Stimulated activated CD4-positive, alpha-beta T cell treated with anti-CD3 and anti-CD28 coated beads, Interleukin-1b, Interleukin-23, amount 100 ng/mL, for 48 hours (primary cell): ENCODE data around the gene RPL29.

Experiments
- DNase-seq: peaks from one replicate; pipeline ENCODE4 v3.0.0-alpha.2; 2020

Gene RPL29

DNA sequence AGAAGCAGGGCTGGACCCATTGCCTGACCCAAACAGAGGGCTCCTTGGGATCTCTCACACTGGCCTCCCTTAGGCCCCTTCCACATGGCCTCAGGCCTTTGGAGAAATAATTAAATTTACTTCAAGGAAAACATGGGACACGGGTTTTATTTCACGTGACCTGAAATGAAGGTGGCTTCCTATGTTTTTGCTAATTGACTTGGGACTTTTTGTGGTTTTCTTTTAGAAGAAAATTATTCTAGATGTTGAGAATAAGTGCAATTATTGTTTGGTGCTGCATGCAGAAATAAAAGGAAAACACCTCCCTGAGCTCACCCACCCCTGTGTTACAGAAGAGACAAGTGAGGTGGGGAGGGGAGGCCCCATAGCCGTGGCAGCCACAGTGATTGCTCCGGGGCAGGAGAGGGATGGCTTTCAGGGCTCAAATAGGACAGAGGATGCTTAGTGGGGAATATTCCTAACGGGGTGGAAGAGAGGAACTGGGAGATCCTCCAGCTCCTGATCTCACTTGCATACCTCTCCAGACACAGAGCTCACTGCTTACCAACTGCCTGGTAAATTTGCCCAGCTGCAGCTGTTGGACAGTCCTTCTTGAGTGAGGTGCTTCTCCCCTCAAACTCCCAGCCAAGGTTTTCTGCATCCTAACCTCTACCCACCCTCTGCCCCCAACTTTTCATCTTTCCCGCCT, 29.2 kb upstream of the RPL29 start:
- DNase-seq = no peak

DNA sequence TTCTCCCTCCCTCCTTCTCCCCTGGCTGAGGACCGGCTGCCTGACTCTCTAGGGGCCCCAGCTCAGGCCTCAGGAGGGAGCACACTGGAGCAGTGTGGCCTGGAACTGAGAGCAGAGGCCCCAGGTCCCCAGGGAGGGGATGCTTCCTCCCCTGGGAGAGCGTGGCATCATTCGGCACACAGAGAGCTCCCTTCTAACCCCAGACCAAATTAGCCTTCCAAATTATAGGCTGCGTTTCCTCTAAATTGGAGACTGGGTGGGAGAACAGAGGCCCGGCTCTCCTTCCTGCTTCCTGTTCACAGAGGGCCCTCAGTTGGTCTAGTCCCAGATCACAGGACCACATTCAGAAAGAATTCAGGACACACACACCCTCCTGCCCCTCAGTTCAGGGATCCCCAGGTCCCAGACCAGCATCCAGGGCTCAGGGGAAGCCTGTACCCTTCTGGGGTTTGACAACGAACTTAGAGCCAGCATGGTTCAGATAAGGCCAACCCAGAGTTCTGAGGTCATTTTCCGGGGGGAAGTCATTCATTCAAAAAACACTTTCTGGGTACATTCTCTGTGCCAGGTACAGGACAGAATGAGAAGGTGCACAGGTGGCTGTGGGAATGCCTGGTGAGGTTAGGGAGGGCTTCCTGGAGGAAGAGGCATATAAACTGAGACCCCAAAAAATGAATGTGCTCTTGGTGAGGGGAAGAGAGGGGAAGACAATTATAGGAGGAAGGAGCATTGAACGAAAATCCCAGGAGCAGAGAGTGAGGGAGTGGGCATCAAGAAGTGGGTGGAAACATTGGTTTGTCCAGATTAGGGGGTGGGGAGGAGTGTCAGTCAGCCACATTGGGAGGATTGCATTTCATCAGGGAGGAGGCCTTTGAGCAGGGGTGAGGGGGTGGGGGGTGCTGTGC, 28.4 kb upstream of the RPL29 start:
- no peak for DNase-seq

DNA sequence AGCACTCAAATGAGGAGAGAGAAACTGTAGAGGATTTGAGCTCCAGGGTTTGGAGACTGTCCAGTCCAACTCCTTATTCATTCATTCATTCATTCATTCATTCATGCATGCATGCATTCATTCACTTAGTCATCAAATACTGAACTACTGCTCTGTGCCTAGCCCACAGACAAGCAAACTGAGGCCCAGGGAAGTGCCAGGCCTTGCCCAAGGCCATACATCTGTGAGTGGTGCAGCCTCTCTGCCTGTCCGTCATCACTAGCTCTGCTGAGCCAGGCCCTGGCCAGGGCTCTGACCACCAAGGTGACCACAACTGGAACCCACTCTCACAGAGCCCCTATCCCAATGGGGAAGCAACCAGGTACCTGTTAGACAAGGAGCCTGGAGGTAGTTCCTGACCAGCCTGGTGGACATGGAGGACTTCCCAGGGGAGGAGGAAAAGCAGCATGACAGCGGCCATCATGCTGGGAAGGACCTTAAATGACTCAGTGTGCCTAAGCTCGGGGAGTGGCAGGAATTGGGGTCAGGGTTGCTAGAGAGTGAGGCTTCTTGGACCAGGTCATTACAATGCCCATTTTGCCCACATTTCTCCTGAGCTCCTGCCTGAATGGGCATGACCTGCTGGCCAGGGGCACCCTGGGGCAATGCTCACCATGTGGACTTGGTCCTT, 27.5 kb upstream of the RPL29 start:
- no peak for DNase-seq

DNA sequence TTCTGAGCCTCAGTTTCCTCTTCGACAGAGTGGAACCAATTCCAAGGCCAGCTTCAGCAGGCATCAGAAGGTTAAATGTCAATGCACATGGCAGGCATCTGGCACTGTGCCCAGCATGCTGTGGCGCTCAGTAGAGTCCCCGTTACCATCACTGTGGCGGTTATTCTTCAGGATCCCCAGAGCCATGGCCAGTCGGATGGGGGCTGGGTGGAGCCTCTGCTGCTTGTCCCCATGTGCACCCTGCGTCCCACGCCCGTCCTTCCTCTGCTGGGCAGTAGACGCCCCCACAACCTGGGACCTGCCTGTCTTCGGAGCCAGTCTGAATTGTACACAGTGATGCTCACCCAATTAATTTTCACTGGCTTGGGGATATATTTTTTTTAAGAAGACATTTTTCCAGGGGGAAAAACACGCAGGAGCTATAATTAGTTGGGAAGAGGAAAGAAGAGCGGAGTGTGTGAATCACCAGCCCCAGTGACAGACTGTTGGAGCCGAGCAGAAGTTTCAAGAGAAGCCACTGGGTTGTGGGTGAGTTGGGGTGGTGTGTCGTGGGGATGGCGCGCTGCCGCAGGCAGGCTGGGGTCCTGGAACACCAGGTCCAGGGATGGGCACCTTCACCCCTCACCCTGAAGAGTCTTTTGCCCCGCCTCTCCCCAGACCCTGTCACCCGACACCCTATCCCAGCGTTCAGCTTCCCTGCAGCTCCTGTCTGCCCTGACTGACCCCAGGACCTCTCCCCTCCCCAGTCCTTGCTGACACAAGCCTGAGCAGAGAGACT, 26.8 kb upstream of the RPL29 start:
- DNase-seq = no peak

DNA sequence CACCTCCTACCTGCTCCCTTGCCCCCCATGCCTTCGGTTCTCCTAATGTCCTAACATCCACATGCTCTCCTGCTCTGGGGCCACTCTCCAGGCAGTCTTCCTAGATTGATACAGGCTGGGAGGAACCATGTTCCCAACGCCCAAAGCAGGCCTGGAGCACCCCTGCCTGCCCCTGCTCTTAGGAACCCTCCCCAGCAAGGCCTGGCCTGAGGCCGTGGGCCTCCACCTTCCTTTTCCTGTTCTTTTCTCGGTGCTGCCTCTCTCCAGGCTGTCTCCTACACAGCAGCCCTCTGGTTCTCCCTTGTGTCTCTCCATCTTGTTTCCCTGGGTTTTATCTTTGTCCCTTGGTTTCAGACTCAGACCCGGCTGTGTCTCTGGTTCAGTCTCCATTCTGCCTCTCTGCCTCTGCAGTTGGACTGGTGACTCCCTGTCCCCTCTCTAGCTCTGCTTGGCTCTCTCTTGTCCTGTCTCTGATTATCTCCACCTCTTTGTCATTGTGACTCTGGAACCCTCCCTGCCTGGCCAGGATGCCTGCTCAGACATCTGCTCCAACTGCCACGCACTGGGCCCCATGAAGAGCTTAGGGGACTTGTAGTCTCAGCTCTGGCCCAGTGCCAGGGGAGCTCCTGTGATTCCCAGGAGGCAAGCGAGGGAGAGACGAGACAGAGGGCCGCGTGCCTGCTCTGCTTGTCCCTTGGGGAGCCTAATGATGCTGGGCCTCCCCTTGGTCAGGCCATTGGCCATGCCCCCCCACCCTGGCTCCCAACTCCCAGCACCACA, 26.0 kb upstream of the RPL29 start:
- DNase-seq = no peak

DNA sequence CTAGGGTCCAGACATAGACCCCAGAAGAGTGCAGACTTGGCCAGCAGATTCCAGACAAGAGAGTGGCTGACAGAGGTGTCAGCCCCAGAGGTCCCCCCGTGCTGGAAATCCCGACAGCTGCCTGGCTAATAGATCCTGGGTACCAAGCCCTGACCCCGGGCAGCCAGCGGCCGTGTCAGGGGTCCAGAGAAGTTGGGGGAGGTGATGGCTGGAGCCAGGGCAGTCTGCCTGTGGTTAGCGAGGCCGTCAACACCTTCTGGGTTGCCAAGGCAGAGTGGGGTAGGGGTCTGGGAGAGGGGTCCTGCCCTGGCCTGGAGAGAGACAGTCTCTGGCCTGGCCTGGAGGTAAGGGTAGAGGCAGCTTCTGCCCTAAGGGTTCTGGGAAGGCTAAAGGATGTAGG, 25.1 kb upstream of the RPL29 start:
- no peak for DNase-seq

DNA sequence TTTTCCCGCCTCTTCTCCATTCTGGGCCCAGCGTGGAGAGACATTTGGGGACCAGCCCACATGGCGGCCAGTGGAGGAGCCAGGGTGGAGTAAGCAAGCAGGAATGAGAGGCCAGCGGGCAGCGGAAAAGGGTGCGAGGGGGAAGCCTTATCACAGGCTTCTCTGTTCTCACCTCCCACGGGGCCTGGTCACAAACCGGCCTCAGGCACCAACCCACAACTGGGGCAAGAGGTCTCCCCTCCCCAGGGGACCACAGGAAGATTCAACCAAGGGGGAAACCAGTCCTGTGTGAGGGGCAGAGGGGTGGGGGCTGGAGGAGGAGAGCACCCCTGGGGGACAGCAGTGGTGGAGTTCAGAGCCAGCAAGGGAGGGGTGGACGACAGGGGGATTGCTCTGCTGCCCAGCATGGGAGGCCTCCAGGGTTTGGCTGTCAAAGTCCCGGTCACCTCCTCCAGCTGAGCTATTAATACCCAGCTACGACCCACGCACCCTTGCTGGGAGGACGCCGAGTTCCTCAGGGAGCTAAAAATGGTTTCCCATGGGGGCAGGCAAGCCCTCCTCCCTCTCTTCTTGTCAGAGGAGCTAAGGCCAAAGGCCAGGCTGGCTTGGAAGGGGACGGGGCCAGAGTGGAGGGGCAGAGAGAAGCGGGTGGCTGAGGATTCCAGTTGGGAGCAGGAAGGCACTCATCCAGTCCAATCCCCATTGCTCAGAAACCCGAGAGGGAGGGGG, 23.8 kb upstream of the RPL29 start:
- no peak for DNase-seq

DNA sequence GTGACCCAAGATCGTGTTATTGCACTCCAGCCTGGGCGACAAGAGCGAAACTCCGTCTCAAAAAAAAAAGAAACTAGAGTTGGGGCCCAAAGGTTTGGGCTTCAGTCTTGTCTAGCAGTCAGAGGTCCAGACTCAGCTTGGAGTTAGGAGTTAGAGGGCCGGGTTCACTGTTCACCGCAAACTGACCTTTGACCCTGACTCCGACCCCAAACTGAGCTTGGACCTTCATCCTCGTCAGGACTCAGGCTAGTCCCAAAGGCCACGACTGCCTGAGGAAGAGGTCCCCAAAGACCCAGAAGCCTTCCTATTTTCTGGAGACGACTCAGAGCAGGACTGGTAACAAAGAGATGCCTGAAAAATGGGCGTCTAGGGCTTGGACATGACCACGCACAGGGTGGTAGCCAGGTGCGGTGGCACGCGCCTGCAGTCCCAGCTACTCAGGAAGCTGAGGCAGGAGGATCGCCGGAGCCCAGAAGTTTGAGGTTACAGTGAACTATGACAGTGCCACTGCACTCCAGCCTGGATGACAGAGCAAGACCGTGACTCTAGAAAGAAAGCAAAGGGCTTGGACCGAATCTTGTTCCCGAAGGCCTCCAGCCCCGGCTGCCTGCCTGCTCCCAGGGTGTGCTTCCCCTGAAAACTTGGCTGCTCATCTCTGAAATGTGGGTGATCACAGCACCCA, 22.8 kb upstream of the RPL29 start:
- no peak for DNase-seq

DNA sequence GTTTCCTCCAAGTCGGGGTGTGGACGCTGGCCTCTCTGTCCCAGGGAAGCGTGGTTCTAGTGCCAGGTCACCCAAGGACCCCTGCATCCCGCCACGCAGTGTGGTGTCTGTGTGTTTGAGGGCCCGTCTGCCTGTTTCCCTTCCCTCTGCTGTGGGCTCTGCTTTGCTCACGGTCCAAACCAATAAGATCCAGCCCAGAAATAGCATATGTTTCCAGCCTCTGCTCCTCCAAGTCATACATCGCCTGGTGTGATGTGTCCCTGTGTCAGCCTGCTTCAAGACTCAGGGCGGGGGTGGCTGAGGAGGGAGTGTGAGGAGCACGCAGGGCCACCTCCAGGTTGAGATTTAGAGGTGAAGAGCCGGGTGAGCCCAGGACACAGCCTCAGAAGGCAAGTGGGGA, 21.9 kb upstream of the RPL29 start:
- DNase-seq = no peak

DNA sequence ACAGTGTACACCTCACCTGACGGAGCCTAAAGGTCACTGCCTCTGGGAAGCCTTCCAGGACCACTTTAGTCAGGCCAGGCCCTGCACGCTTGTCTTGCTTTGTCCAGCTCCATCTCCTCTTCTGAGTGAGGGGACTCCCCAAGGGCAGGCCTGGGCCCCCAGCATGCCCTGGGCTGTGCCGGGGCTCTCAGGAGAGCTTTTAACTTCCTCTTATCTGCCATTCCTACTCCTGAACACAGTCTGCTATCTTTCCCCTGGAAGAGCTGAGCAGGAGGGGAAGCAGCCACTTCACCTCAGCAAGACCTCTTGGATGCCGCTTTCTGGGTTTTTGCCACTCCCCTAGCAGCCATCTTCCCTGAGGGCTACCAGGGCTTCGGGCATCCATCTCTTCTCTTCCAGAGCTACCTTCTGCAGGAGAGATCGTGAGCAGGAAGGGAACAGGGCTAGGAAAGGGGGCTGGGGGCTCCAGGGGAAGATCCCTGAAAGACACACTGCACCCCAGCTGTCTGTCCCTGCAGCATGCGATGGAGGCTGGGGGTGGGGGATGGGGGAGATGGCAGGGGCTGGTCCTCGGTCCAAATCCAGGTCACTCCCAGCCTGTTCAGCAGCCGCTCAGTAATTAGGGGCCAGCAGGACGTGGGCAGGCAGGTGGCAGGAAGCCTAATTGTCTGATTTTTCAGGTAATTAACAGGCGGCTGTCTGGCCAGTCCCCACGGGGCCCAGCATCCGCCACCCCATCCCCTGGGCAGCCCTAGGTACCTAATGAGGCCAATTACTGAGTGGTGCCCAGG, 19.9 kb upstream of the RPL29 start:
- no peak for DNase-seq

DNA sequence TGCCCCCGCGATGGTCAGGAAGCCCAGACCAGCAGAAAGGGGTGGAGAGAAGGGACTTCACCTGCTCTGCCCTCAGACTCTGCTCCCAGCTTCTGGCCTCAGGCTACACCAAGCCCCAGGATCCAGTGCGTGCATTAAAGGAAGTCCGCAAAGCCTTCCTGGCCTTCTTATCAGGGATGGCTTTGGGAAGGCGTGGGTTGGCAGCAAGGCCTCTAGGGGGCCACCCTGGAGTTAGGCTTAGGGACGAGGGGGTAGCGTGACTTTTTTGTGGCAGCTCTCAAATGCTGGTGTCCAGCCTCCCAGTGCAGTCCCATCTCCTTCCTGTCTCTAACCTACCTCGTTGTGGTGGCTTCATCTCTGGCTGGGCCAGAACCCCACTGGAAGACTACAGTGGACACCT, 18.9 kb upstream of the RPL29 start:
- no peak for DNase-seq

DNA sequence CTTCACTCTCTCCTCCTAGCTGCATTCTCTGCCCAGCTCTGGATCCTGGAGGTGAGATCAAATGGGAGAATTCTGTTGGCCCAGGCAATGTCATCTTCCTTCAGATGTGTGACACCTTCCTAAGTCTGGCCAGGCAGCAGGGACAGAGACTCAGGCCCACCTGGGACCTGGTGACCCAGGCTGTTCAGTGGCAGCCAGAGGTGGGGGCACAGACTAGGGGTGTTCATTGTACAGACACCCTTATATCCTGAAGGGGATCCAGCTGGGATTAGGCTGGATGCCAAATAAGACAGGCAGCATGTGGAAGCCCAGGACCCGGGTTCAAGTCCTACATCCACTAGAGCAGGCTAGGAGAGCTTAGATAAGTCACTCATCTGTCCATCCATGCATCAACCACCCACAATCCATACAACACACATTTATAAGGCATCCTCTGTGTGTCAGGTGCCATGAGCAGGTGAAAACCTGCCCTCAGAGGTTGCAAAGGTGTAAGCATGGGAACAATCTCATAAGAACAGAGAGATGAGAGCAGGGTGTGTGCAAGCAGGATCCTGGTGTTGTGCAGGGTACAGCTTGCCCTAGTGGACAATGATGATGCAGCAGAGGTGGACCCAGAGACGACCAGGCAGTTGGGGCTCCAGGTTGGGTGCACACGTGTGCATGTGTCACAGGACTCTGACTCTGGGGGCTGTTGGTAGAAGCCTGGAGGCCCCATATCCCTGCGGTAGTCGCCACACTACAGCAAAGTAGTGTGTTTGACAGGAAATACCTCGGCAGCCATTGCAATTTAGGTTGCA, 18.3 kb upstream of the RPL29 start:
- no peak for DNase-seq

DNA sequence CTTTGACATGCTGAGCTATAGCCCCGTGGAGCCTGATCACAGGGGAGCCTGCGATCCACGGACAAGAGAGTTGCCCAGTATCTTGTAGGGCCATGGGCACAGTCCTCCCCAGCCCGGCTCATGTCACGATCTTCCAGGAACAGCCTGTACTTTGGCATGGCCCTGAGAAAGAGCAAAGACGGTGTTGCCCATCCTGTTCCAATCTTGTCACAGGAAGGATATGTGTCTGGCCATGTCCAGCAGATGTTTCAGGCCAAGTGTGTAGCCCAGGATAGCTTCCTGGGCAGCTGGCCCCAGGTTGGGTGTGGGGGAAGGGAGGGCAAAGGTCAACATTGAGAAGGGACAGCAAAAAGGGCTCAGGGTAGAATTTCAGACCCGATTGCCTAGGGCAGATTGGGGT, 17.0 kb upstream of the RPL29 start:
- no peak for DNase-seq

DNA sequence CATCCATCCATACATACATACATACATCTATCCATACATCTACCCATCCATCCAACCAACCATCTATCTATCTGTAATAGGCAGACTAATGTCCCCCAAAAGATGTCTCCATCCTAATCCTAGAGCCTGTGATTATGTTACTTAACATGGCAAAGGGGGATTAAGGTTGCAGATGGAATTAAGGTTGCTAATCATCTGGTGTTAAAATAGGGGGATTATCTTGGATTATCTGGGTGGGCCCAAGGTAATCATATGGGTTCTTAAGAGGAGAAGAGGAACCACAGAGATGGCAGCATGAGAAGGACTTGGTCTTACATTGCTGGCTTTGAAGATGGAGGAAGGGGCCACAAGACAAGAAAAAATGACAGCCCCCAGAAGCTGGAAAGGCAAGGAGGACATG, 14.7 kb upstream of the RPL29 start:
- DNase-seq = no peak

DNA sequence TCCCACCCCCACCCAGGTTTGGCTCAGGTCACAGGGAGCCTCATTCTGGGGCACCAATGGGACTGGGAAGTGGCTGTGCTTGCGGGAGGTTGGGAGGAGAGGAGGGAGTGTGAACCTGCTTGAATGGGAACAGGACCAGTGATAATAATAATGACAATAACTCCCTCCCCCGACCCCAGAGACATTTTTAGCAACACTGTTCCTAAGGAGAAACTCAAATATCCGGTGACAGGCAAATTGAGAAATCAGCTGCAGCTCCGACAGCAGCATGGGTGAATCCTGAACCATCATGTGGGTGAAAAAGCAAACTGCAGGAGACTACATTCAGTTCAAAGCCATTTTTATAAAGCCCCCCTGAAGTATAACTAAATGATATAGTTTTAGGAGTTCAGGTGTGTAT, 11.6 kb upstream of the RPL29 start:
- DNase-seq = no peak

DNA sequence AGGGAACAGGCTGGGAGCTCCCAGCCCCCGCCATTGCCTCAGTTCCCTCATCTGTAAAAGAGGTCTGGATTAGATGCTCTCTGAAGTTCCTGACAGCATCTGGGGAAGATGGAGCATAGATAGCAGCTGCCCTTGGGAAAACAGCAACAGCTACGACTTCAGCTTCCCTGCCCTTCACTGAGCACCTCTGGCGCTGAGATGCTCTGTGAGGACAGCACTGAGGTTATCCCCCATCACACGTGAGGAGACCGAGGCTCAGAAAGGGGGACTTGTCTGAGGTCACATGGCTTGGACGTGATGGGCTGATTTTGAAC, 11.1 kb upstream of the RPL29 start:
- DNase-seq = no peak

DNA sequence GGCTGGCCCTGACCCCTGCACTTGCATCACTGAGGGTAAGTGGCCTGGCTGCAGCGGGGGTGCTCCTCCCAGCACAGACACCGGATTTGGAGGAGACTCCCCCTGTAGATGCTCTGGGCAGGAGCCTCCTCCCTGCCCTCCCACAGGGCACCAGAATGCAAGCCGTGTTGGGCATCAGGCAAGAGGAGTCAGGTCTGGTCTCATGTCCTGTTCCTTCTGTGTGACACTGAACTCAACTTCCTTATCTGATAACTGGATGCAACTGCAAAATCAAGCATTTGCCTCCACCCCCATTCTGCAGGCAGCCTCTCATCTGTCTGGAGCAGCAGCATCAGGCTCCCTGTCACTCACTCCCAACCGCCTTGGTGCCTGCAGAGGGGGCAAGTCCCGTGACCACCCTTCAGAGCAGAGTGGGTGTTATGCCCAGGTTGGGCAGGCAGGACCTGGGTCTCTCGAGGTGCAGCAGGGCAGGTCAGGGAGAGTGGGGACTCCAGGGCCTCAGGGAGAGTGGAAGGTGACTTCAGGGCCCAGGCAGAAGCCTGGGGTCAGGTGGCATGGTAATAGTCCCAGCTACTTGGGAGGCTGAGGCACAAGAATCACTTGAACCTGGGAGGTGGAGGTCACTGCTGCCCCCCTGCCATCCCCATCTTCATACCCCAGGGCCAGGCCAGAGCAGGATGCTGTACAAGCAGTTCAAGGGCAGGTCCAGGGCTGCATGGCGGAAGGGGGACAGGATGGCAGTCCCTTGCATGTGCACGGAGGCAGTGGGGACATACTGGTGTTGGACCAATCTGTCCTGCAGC, 10.5 kb upstream of the RPL29 start:
- DNase-seq = no peak

DNA sequence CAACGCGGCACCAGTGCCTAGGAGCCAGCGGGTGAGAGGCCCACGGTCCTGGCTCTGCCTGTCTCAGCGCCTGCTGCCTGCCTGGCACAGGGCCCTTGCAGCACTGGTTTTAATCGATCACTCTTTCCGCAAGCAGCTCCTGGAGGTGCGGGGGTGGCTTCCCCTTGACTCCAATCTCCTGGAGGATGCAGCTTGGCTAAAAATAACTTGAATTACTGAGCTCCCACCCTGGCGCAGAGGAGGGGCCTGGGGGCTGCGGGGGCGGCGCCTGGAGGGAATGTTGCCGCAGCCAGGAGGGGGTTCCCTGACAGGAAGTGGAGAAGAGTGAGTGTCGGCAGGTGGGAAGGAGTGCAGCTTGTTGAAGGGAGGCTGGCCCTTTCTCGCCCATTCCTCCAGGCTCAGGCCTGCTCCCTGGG, 9.9 kb upstream of the RPL29 start:
- no peak for DNase-seq
